B cell (primary cell): ENCODE measurements around the gene CEACAM20.

ENCODE experiments used
- CTCF ChIP-seq: fragments of 200-600 bp; IDR thresholded peaks from one replicate; pipeline ENCODE4 v1.8.0; 2022; ENCODE audit warnings: antibody characterized with exemption, mild to moderate bottlenecking
- EZH2 ChIP-seq: IDR thresholded peaks from 2 replicates; pipeline ENCODE4 v1.6.1; 2012; ENCODE audit warnings: borderline replicate concordance, low read depth, mild to moderate bottlenecking, moderate library complexity, low read length; ENCODE audit not compliant: insufficient read depth, poor library complexity, severe bottlenecking

GRCh38 chr19:44527554-44527953 lies 1.9 kb downstream of the CEACAM20 start:
- TF ChIP-seq EZH2 (no peak), CTCF (no peak)
